K562 (cell line): ENCODE measurements around the gene BEST4. TPM values are rescaled to one million over a fixed set of nuclear protein-coding genes. Genes with fewer than 3 reads are reported as not detected.
"Not testable (repeated sequence)": the region's sequence is repeated elsewhere in the genome, so short reads cannot be mapped to it uniquely, and the experiment has no call there.

Experiments
- ATAC-seq: fragments of 200-7000 bp; cut with Tn5 transposase; 3 replicates; pipeline ENCODE4 v1.9.1; 2020; ENCODE audit warnings: moderate library complexity
- BruUV-seq: library from RNA; stranded (reverse); fragments of 400-500 nt; replicated peaks from 2 replicates; lab custom pipeline; 2021; lab: Mats Ljungman, UMichigan
- CTCF ChIA-PET: fragments of 300-600 bp; formaldehyde crosslinking; extraction: SDS; loops from one replicate; lab custom pipeline; 2021; ENCODE audit warnings: low intra/inter-chr PET ratio; lab: Yijun Ruan, JAX
- POLR2A ChIA-PET: fragments of 300-600, 350-650 bp; sonication (Branson Sonifier 250); formaldehyde crosslinking; extraction: SDS; loops from one replicate; lab custom pipeline; 2021; ENCODE audit warnings: antibody characterized with exemption, inconsistent platforms; lab: Yijun Ruan, JAX
- DNase-seq, 4 experiments: peaks; one replicate each; pipeline versions ENCODE4 v3.0.0 to v3.0.0-alpha.2; 2011 to 2018; ENCODE audit warnings: low spot score in 3 of 4, mixed read lengths in 3 of 4; ENCODE audit errors: extremely low read depth in 1 of 4
- FAIRE-seq: peaks from 2 replicates; lab custom pipeline; 2011; peaks lifted over from hg19 to GRCh38; lab: Jason Lieb, UNC
- H2AFZ ChIP-seq: 2 replicates; pipeline ENCODE4 v1.6.0; 2011; ENCODE audit warnings: low read depth, low read length, control low read depth, inconsistent platforms
- H3K27ac ChIP-seq: fragments of 200-600 bp; 3 replicates; pipeline ENCODE4 v1.8.0; 2011; ENCODE audit warnings: low read depth, mild to moderate bottlenecking, control low read depth, inconsistent platforms, low read length, moderate library complexity, mixed read lengths; ENCODE audit errors: extremely low read depth
- H3K27me3 ChIP-seq, 2 experiments: fragments of 300-600 bp in 1 of 2; 2 replicates in 1 of 2; 3 replicates in 1 of 2; pipeline versions ENCODE4 v1.6.0 to v1.8.0; 2011; ENCODE audit warnings: inconsistent platforms in 2 of 2, low read length in 2 of 2, mild to moderate bottlenecking in 1 of 2, mixed read lengths in 1 of 2, moderate library complexity in 1 of 2; ENCODE audit not compliant: control insufficient read depth in 2 of 2, insufficient read depth in 2 of 2
- H3K36me3 ChIP-seq: fragments of 300-600 bp; 3 replicates; pipeline ENCODE4 v1.8.0; 2011; ENCODE audit warnings: mild to moderate bottlenecking, low read length, inconsistent platforms; ENCODE audit not compliant: control insufficient read depth, insufficient read depth
- H3K4me1 ChIP-seq, 2 experiments: fragments of 200-600 bp in 1 of 2; replicated peaks in 1 of 2; 2 replicates in 1 of 2; 3 replicates in 1 of 2; pipeline versions ENCODE4 v1.5.1 to v1.8.0; 2011; ENCODE audit warnings: inconsistent platforms in 2 of 2, low read length in 2 of 2, mild to moderate bottlenecking in 1 of 2, mixed read lengths in 1 of 2, moderate library complexity in 1 of 2; ENCODE audit not compliant: control insufficient read depth in 2 of 2, insufficient read depth in 2 of 2
- H3K4me2 ChIP-seq: 2 replicates; pipeline ENCODE4 v1.6.1; 2011; ENCODE audit warnings: low read length, control low read depth, inconsistent platforms, mixed read lengths; ENCODE audit not compliant: insufficient read depth
- H3K4me3 ChIP-seq: fragments of 200-600 bp; sonication (generic), shearing (Covaris generic); 2 replicates; pipeline ENCODE4 v1.5.1; 2016; ENCODE audit warnings: control low read depth, inconsistent platforms
- H3K79me2 ChIP-seq: fragments of 200-600 bp; 3 replicates; pipeline ENCODE4 v1.8.0; 2011; ENCODE audit warnings: low read length, inconsistent platforms; ENCODE audit not compliant: control insufficient read depth, insufficient read depth
- H3K9ac ChIP-seq, 2 experiments: 2 replicates each; pipeline versions ENCODE4 v1.6.0 to v1.6.1; 2011; ENCODE audit warnings: low read depth in 2 of 2, low read length in 2 of 2, control low read depth in 1 of 2, inconsistent platforms in 1 of 2, mild to moderate bottlenecking in 1 of 2, mixed read lengths in 1 of 2; ENCODE audit not compliant: insufficient read depth in 1 of 2
- H3K9me1 ChIP-seq: one replicate; pipeline ENCODE4 v1.6.0; 2011; ENCODE audit warnings: inconsistent platforms, mild to moderate bottlenecking, low read length, moderate library complexity; ENCODE audit not compliant: control insufficient read depth, insufficient read depth
- H3K9me3 ChIP-seq: replicated peaks from 2 replicates; pipeline ENCODE4 v1.5.1; 2011; ENCODE audit warnings: low read depth, low read length, inconsistent platforms; ENCODE audit not compliant: control insufficient read depth, insufficient read depth
- H4K20me1 ChIP-seq: replicated peaks from 2 replicates; pipeline ENCODE4 v1.6.1; 2011; ENCODE audit warnings: low read length, inconsistent platforms, mixed read lengths; ENCODE audit not compliant: control insufficient read depth, insufficient read depth
- CEBPB ChIP-seq: fragments of 450-650 bp; IDR thresholded peaks from 2 replicates; pipeline ENCODE4 v1.6.1; 2016; ENCODE audit warnings: missing genetic modification characterization, missing compliant biosample characterization
- ZBTB33 ChIP-seq: sonication (generic); formaldehyde crosslinking; IDR thresholded peaks from 2 replicates; pipeline ENCODE4 v1.8.1; 2023; ENCODE audit warnings: mild to moderate bottlenecking, missing genetic modification reagents
- ZNF121 ChIP-seq: sonication (generic); formaldehyde crosslinking; conservative IDR thresholded peaks from 2 replicates; pipeline ENCODE4 v1.8.0; 2022; ENCODE audit warnings: missing genetic modification reagents
- WGBS: fragments of 100-300 bp; shearing (Covaris generic); methylation state at CpG from one replicate; pipeline ENCODE4 v1.1.6; 2016; ENCODE audit warnings: low coverage, mixed read lengths; ENCODE audit not compliant: insufficient coverage; ENCODE audit errors: missing lambda C conversion rate; 5-methylcytosine and 5-hydroxymethylcytosine counted together
- in situ Hi-C: fragments of 300-500 bp; cut with MboI; formaldehyde crosslinking; loops from 4 replicates; pipeline ENCODE4 v1.15.0; 2018; ENCODE audit warnings: inconsistent platforms, mixed read lengths
- intact Hi-C: fragments of 100-400 bp; cut with micrococcal nuclease; formaldehyde crosslinking; loops from 2 replicates; pipeline ENCODE4 v1.14.2; 2022
- polyA plus RNA-seq, 8 experiments: library from polyadenylated mRNA; depleted of rRNA in 4 of 8; stranded (reverse) in 5 of 8; unstranded in 3 of 8; fragments of >200 nt; fragmentation: Nextera tagmentation in 2 of 8; fragmentation: Illumina TruSeq in 1 of 8; extraction: Ambion mirVana in 2 of 8; extraction: Trizol in 1 of 8; gene quantifications; 2 replicates each; pipeline versions ENCODE4 v1.2.1 to v1.2.3, GENCODE V29; 2011 to 2014; ENCODE audit warnings: inconsistent platforms in 1 of 8, missing spikeins in 1 of 8
- total RNA-seq, 7 experiments: library from RNA; depleted of rRNA in 6 of 7; stranded (reverse); fragments of >200 nt in 6 of 7; fragmentation: Illumina TruSeq in 2 of 7; extraction: Trizol in 2 of 7; gene quantifications; 2 replicates each; pipeline versions ENCODE4 v1.2.1 to v1.2.3, GENCODE V29; 2011 to 2021; ENCODE audit warnings: low replicate concordance in 1 of 7

The BEST4 gene
- total and polyA plus RNA-seq, 9 of the 15 experiments (the other 6 are each of a cell fraction or from before 2014, with no cell fraction given): 0.07 to 0.11 TPM; not detected in 7

- H3K36me3 ChIP-seq, H3K4me3 ChIP-seq, ATAC-seq, H3K79me2 ChIP-seq, H4K20me1 ChIP-seq, DNase-seq, BruUV-seq, H3K27me3 ChIP-seq, H3K4me2 ChIP-seq, H2AFZ ChIP-seq, FAIRE-seq, H3K9me3 ChIP-seq, intact Hi-C loops, CTCF ChIA-PET, H3K9me1 ChIP-seq, H3K9ac ChIP-seq, H3K27ac ChIP-seq: not testable (repeated sequence)
- peak; percentile 91 for TF ChIP-seq ZNF121 (CRISPR knock-in tag)
- 0 out of 2 replicates have a peak, but pooled peaks have one; percentile 13 for TF ChIP-seq ZBTB33 (CRISPR knock-in tag)
- TF ChIP-seq CEBPB (tag): 0 out of 2 replicates have a peak, but pooled peaks have one; percentile 27
- H3K4me1 ChIP-seq: peaks cover 11 to 57% of the 10 kb centered on the region in 2 experiments
- WGBS: 60% methylated on average over 6 of the region's 6 CpGs
- in situ Hi-C loops: loop anchor here (5.0 kb wide), 1 partner anchor 92 kb away; the partner anchor contains the start of gene RNU5D-1
- POLR2A ChIA-PET: interaction anchor here (0.6 to 7.9 kb wide), 4 partner anchors 44 to 674 kb away, joined by 3 to 222 read pairs (median 4); no protein-coding TSS in a partner anchor
Measured at GRCh38 chr1:44824392-44824791, 36.4 kb upstream of the BEST4 start.
